GM18870 (cell line): ENCODE results near the gene RABGGTB.
"Not testable (repeated sequence)": the region's sequence is repeated elsewhere in the genome, so short reads cannot be mapped to it uniquely, and the experiment has no call there.

Experiments
- ATAC-seq: cut with Tn5 transposase; IDR thresholded peaks from one replicate; pipeline ENCODE4 v1.9.1; 2021; ENCODE audit warnings: moderate library complexity; ENCODE audit not compliant: unreplicated experiment

The RABGGTB gene

DNA sequence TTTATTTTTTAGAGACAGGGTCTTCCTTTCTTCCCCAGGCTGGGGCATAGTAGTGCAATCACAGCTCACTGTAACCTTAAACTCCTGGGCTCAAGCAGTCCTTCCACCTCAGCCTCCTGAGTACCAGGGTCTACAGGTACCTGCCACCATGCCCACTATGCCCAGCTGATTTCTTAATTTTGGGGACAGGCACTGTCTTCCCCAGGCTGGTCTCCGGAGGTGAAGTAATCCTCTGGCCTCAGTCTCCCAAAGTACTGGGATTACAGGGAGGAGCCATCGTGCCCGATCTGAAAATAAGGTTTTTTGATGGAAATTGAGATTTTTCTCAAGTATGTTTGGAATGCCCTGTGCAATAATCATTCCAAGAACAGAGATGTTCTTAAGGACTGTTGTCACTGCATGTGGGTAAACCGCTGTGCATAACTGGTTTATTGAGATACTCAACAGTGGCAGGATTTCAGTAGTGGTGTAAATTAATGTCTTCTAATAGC lies 9.7 kb downstream of the RABGGTB start:
- ATAC-seq, result no peak

GRCh38 chr1:75796376-75797272 lies 10.6 kb downstream of the RABGGTB start, which contains the start of gene MSH4:
TSS of gene MSH4 (plus strand) at chr1:75796882. CDS start at chr1:75796986, 104 bp downstream.
- ATAC-seq, result no peak

GRCh38 chr1:75797273-75797588 lies 11.2 kb downstream of the RABGGTB start:
- no peak for ATAC-seq

DNA sequence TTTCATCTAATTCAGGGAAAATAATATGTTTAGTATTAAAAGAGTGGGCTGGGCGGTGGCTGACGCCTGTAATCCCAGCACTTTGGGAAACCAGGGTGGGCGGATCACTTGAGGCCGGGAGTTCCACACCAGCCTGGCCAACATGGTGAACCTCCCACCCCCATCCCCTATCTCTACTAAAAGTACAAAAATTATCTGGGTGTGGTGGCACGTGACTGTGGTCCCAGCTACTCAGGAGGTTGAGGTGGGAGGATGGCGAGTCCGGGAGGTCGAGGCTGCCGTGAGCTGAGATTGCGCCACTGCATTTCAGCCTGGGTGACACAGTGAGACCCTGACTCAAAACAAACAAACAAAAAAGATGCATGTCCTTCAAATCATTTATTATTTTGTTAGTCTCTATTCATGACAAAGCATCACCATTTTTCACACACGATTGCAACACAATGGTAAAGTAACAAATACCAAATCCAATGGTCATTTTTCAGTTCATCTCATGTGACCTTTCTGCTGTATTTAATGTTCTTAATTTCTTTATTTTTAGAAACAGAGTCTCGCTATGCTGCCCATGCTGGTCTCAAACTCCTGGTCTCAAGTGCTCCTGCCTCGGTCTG lies 11.7 kb downstream of the RABGGTB start:
- no peak for ATAC-seq

DNA sequence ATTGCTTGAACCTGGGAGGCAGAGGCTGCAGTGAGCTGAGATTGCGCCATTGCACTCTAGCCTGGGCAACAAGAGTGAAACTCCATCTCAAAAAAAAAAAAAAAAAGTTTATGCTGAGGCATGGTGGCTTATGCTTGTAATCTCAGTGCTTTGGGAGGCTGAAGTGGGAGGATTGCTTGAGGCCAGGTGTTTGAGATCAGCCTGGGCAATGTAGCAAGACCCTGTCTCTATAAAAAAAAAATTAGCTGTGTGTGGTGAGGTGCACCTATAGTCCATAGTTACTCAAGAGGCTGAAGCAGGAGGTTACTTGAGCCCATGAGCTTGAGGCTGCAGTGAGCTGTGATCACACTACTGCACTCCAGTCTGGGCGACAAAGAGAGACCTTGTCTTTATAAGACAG lies 15.4 kb downstream of the RABGGTB start:
- ATAC-seq, result not testable (repeated sequence)

- ATAC-seq, result no peak
Measured at GRCh38 chr1:75808921-75809320, 22.9 kb downstream of the RABGGTB start.

DNA sequence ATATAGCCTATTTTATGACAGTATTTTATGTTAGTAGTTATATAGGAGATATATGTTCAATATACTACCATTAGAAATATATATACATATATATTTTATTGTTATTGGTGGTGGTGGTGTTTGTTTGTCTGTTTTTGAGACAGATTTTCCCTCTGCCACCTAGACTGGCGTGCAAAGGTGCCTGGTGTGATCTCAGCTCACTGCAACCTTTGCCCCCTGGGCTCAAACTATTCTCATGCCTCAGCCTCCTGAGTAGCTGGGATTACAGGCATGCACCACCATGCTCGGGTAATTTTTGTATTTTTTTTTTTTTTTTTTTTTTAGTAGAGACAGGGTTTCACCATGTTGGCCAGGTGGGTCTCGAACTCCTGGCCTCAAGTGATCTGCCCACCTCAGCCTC lies 24.1 kb downstream of the RABGGTB start:
- ATAC-seq, result not testable (repeated sequence)

GRCh38 chr1:75811211-75811981 lies 25.3 kb downstream of the RABGGTB start:
- no peak for ATAC-seq

- no peak for ATAC-seq
Measured at GRCh38 chr1:75812065-75812464, 26.0 kb downstream of the RABGGTB start.

DNA sequence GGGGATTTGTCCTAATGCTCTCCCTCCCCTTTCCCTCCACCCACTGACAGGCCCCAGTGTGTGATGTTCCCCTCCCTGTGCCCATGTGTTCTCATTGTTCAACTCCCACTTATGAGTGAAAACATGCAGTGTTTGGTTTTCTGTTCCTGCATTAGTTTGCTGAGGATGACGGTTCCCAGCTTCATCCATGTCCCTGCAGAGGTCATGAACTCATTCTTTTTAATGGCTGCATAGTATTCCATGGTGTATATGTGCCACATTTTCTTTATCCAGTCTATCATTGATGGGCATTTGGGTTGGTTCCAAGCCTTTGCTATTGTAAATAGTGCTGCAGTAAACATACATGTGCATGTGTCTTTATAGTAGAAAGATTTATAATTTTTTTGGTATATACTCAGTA lies 37.5 kb downstream of the RABGGTB start:
- ATAC-seq, result not testable (repeated sequence)

- no peak for ATAC-seq
Measured at GRCh38 chr1:75836528-75837100, 50.6 kb downstream of the RABGGTB start.

DNA sequence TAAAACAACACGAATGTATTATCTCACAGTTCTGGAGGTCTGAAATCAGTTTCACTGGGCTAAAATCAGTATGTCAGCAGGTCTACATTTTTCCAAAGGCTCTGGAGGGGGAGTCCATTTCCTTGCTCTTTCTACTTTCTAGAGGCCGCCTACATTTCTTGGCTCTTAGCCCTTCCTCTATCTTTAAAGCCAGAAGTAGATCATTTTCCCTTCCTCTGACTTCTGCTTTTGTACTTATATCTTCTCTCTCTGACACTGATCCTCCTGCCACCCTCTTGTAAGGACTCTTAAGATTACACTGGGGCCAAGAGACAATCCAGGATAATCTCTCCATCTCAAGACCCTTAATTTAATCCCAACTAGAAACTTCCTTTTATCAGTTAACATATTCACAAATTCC lies 52.0 kb downstream of the RABGGTB start:
- ATAC-seq, result no peak

- ATAC-seq, result no peak
Measured at GRCh38 chr1:75841421-75841820, 55.4 kb downstream of the RABGGTB start.
